Tibial nerve (tissue), 4 donors: ENCODE results near the gene CAMK2D. TPM values are rescaled to one million over a fixed set of nuclear protein-coding genes. Genes with fewer than 3 reads are reported as not detected.

Source experiments
- DNase-seq, 2 donors: peaks; one replicate each; pipeline ENCODE4 v3.0.0-alpha.2; 2019; ENCODE audit warnings: low spot score in 2 of 2
- H3K27ac ChIP-seq, 4 donors: fragments of 200-600 bp; sonication (generic) in 3 of 4; one replicate each; pipeline ENCODE4 v1.5.1; 2017 to 2019; ENCODE audit warnings: mild to moderate bottlenecking in 1 of 4
- H3K27me3 ChIP-seq, 2 donors: fragments of 200-600 bp; sonication (generic) in 1 of 2; one replicate each; pipeline versions ENCODE4 v1.5.1 to v1.6.0; 2017 to 2019
- H3K36me3 ChIP-seq, 3 donors: fragments of 200-600 bp; sonication (generic); one replicate each; pipeline ENCODE4 v1.5.1; 2018 to 2019
- H3K4me1 ChIP-seq, 4 donors: fragments of 200-600 bp; sonication (generic) in 3 of 4; one replicate each; pipeline ENCODE4 v1.5.1; 2017 to 2019
- H3K4me3 ChIP-seq, 4 donors: fragments of 200-600 bp; sonication (generic) in 3 of 4; one replicate each; pipeline ENCODE4 v1.5.1; 2017 to 2019; ENCODE audit warnings: mild to moderate bottlenecking in 1 of 4, moderate library complexity in 1 of 4
- H3K9me3 ChIP-seq, 4 donors: fragments of 200-600 bp; sonication (generic) in 3 of 4; one replicate each; pipeline ENCODE4 v1.5.1; 2017 to 2019
- EP300 ChIP-seq, 2 donors: sonication (generic); formaldehyde crosslinking; IDR thresholded peaks; one replicate each; pipeline ENCODE4 v1.6.1; 2017; ENCODE audit warnings: antibody characterized with exemption in 2 of 2, mild to moderate bottlenecking in 1 of 2
- POLR2A ChIP-seq, 2 donors: fragments of 450-650 bp; IDR thresholded peaks; one replicate each; pipeline ENCODE4 v1.6.1; 2017; ENCODE audit warnings: antibody characterized with exemption in 2 of 2, mild to moderate bottlenecking in 2 of 2, moderate library complexity in 2 of 2
- WGBS, 2 donors: methylation state at CpG; one replicate each; pipeline ENCODE4 v1.1.5; 2018; 5-methylcytosine and 5-hydroxymethylcytosine counted together
- total RNA-seq, 4 donors: library from RNA; depleted of rRNA; stranded (reverse); fragments of >200 nt; gene quantifications; one replicate each; pipeline ENCODE4 v1.1.0, GENCODE V29; 2016
- TF ChIP-seq, protein P1 (sequence below), 5 experiments: fragments of 200-600 bp in 3 of 5; fragments of 450-650 bp in 2 of 5; sonication (generic) in 3 of 5; IDR thresholded peaks; one replicate each; pipeline ENCODE4 v1.5.1; 2016 to 2019; ENCODE audit warnings: antibody characterized with exemption in 5 of 5, mild to moderate bottlenecking in 3 of 5, moderate library complexity in 2 of 5

Gene CAMK2D
- total RNA-seq, 4 donors from 2014 or later = 30.3 to 58.5 (median 34.6) TPM

GRCh38 chr4:113563691-113564378 lies 197.7 kb downstream of the CAMK2D start:
- no peaks in the 10 kb centered on the region for H3K36me3 ChIP-seq
- DNase-seq = no peak
- H3K27ac ChIP-seq = no peak overlapping the region
- H3K27me3 ChIP-seq = no peaks in the 10 kb centered on the region
- WGBS, 2 donors = 81 to 88% methylated on average over 5 of the region's 5 CpGs
- TF ChIP-seq, protein P1, sequence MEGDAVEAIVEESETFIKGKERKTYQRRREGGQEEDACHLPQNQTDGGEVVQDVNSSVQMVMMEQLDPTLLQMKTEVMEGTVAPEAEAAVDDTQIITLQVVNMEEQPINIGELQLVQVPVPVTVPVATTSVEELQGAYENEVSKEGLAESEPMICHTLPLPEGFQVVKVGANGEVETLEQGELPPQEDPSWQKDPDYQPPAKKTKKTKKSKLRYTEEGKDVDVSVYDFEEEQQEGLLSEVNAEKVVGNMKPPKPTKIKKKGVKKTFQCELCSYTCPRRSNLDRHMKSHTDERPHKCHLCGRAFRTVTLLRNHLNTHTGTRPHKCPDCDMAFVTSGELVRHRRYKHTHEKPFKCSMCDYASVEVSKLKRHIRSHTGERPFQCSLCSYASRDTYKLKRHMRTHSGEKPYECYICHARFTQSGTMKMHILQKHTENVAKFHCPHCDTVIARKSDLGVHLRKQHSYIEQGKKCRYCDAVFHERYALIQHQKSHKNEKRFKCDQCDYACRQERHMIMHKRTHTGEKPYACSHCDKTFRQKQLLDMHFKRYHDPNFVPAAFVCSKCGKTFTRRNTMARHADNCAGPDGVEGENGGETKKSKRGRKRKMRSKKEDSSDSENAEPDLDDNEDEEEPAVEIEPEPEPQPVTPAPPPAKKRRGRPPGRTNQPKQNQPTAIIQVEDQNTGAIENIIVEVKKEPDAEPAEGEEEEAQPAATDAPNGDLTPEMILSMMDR (IDR thresholded peaks at IDR 0.05) = no peak
- TF ChIP-seq EP300 (IDR thresholded peaks at IDR 0.05) = no peak
- no peak for TF ChIP-seq POLR2A (IDR thresholded peaks at IDR 0.05)
- peaks cover 0 to 18% (median 2%) of the 10 kb centered on the region in 4 donors for H3K4me1 ChIP-seq
- H3K4me3 ChIP-seq = no peak overlapping the region
- no peaks in the 10 kb centered on the region for H3K9me3 ChIP-seq

DNA sequence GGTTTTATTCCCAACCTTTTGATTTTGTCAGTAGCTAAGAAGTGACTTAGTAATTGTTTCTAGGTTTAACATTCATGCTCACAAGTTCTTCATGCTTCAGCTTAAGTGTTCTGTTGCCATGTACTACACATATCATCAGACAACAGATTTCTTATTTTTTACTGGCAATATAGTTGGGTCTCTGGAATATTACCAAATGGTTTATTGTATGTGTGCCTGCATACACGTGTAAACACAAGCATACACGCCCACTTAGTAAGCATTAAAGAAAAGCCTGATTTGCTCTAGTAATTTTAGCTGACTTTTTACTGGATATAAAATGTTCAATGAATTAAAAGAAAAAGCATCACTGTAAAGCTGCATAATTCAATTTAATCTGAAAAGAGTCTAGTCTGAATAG lies 199.8 kb downstream of the CAMK2D start:
- TF ChIP-seq EP300 (IDR thresholded peaks at IDR 0.05) (no peak), POLR2A (IDR thresholded peaks at IDR 0.05) (no peak)
- TF ChIP-seq, protein P1 (IDR thresholded peaks at IDR 0.05) = no peak
- DNase-seq = no peak
- WGBS, 2 donors = 61 to 70% methylated on average over 2 of the region's 2 CpGs

DNA sequence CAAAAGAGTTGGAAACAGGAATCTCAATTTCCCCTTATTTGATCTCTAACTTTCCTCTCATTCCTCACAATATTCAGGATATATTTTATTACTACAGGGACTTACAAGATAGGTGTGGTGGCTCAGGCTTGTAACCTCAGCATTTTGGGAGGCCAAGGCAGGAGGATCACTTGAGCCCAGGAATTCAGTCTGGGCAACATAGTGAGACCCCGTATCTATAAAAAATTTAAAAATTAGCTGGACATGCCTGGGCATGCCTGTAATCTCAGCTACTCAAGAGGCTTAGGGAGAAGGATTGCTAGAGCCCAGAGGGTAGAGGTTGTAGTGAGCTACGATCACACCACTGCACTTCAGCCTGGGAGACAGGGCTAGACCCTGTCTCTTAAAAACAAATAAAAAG lies 200.4 kb downstream of the CAMK2D start:
- Histone ChIP-seq H3K4me1 (peaks cover 0 to 22% (median 3%) of the 10 kb centered on the region in 4 donors), H3K27ac (no peak overlapping the region), H3K27me3 (no peaks in the 10 kb centered on the region), H3K9me3 (no peaks in the 10 kb centered on the region), H3K4me3 (no peak overlapping the region), H3K36me3 (no peaks in the 10 kb centered on the region)
- TF ChIP-seq, protein P1 (IDR thresholded peaks at IDR 0.05) = no peak
- TF ChIP-seq EP300 (IDR thresholded peaks at IDR 0.05) = no peak
- TF ChIP-seq POLR2A (IDR thresholded peaks at IDR 0.05) = no peak
- DNase-seq = no peak
- WGBS, 2 donors = 91 to 96% methylated on average over 2 of the region's 2 CpGs

More for the DNA sequence above, 199.8 kb downstream of the CAMK2D start:
- H3K36me3 ChIP-seq = no peaks in the 10 kb centered on the region
- H3K27me3 ChIP-seq = no peaks in the 10 kb centered on the region
- no peak overlapping the region for H3K4me3 ChIP-seq
- no peak overlapping the region for H3K27ac ChIP-seq
- H3K9me3 ChIP-seq = no peaks in the 10 kb centered on the region
- peaks cover 0 to 18% (median 2%) of the 10 kb centered on the region in 4 donors for H3K4me1 ChIP-seq

DNA sequence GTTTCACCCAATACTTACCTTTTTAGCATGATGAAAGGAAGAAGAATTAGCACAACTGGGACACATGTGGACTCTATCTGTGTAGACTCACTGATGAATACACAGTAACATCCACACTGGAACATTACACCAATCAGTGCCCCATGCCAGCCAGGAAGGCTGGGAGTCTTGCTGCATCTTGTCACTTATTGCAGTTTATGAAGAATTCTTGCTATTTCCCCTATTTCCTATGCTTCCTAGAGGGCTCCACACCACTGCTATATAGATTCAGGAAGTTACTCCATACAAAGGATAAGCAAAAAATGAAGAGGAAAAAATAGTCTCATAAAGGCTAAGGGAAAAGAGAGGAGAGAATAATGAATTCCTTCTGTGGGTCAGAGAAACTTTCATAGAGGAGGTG lies 201.0 kb downstream of the CAMK2D start:
- H3K4me1 ChIP-seq = peaks cover 0 to 28% (median 6%) of the 10 kb centered on the region in 4 donors
- no peaks in the 10 kb centered on the region for H3K36me3 ChIP-seq
- no peaks in the 10 kb centered on the region for H3K9me3 ChIP-seq
- no peak overlapping the region for H3K27ac ChIP-seq
- TF ChIP-seq, protein P1 (IDR thresholded peaks at IDR 0.05) = no peak
- no peak for TF ChIP-seq POLR2A (IDR thresholded peaks at IDR 0.05)
- no peak for TF ChIP-seq EP300 (IDR thresholded peaks at IDR 0.05)
- no peak for DNase-seq
- H3K27me3 ChIP-seq = no peaks in the 10 kb centered on the region
- no peak overlapping the region for H3K4me3 ChIP-seq

GRCh38 chr4:113559947-113560346 lies 201.6 kb downstream of the CAMK2D start:
- WGBS, 2 donors = 81 to 85% methylated on average over 5 of the region's 5 CpGs
- TF ChIP-seq, protein P1 (IDR thresholded peaks at IDR 0.05) = no peak
- TF ChIP-seq EP300 (IDR thresholded peaks at IDR 0.05) = no peak
- TF ChIP-seq POLR2A (IDR thresholded peaks at IDR 0.05) = no peak
- Histone ChIP-seq H3K27me3 (no peaks in the 10 kb centered on the region), H3K4me1 (peaks cover 0 to 22% (median 6%) of the 10 kb centered on the region in 4 donors), H3K4me3 (no peak overlapping the region), H3K27ac (no peak overlapping the region), H3K36me3 (no peaks in the 10 kb centered on the region), H3K9me3 (no peaks in the 10 kb centered on the region)
- DNase-seq = no peak
